GM19238 (cell line): ENCODE measurements around the gene PPP2R2C.

Experiments
- DNase-seq: peaks from one replicate; pipeline ENCODE4 v3.0.0; 2011; ENCODE audit warnings: low spot score; ENCODE audit not compliant: insufficient read length

The PPP2R2C gene

DNA sequence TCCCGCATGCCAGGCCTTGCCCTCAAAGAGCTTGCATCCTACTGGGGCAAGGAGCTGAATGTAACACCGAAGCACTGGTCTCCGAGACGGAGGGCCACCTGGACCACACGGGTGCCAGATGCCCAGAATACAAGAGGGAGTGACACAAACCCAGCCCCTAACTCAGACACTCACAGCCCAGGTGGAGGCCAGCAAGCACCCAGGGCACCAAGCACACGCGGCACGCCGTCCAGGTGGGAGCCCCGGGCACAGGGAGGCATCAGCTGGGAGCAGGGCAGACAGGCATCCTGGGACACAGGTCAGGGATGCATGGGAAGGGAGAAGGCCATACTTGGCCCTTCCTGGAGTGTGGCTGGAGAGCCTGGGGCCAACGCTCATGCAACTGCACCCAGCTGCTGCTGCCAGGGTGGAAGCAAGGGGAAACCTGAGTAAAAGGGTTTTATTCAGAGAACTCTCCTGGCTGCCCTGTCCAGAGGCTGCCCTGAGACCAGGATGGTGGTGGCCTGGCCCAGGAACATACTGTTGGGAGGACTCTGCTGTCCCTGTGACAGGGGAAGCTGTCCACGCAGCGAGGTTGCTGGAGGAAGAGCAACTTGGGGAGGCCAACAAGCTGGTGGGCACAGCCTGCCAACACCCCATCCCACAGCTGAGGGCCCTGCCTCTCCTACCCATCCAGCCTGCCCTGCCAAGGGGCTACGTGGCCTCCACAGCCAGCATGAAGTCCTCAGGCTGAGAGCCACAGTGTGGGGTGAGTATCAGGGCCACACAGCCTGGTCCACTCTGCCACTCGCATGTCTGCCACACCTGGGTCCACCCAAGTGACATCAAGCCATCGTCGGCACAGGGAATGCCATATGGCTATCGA, 22.2 kb upstream of the PPP2R2C start:
- DNase-seq = no peak

- DNase-seq = no peak
These were observed 21.4 kb upstream of the PPP2R2C start for GRCh38 chr4:6493658-6494304.

- DNase-seq = no peak
These were observed 20.6 kb upstream of the PPP2R2C start for GRCh38 chr4:6492861-6493657.

GRCh38 chr4:6492027-6492590, 19.7 kb upstream of the PPP2R2C start:
- DNase-seq = no peak

GRCh38 chr4:6491235-6491634, 18.8 kb upstream of the PPP2R2C start:
- no peak for DNase-seq

DNA sequence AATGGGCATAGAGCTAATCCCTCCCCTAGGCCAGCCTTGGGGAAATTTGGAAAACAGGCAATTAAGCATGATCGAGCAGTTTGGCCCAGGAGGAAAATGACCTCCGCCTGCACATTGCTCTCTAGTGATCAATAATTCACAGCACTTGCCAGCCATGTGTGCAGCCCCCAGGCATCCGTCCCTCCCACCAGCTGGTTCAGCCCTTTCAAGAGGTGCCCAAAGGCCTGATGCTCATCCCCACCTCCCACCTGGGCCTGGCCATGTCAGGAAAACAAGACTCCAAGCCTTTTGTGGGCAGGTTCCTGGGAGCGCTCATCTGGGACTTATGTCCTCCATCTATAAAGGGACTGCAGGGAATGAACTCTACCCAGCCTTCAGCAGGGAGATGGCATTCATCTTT, 17.5 kb upstream of the PPP2R2C start:
- DNase-seq = no peak

DNA sequence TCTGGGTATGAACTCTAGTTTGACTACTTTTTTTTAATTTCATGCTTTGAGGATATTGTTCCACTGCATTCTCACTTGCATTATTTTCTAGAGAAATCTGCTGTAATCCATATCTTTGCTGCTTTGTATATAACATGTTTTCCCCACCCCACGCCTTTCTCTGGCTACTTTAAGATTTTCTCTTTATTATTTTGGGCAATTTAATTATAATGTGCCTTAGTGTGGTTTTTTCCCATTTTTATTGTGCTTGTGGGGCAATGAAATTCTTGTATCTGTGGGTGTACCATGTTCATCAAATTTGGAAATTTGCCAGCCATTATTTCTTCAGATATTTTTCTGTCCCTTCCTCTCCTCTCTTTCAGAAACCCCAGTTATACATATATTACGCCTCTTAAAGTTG, 15.1 kb upstream of the PPP2R2C start:
- DNase-seq = no peak

DNA sequence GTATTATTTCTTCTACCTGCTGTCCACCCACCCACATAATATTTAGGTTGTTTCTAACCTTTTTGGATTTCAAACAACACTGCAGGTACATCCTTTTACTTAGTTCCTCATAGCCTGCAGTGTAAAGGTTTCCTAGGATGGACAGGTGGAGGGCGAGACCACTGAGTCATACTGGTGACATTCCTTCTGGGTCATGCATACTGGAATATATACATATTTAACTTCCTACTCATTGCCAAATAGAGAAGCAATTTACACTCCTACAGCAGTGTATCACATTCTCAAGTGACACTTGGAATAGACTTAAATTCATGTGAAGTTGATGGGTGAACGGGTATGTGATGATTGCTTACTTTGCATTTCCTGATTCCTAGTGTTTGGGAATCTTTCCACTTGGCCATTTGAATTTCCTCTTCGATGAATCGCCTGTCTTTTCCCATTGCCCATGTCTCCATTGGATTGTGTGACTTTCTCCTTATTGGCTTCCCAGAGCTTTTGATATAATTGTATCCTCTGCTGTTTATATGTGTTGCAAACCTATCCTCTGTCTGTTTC, 8.2 kb upstream of the PPP2R2C start:
- no peak for DNase-seq

DNA sequence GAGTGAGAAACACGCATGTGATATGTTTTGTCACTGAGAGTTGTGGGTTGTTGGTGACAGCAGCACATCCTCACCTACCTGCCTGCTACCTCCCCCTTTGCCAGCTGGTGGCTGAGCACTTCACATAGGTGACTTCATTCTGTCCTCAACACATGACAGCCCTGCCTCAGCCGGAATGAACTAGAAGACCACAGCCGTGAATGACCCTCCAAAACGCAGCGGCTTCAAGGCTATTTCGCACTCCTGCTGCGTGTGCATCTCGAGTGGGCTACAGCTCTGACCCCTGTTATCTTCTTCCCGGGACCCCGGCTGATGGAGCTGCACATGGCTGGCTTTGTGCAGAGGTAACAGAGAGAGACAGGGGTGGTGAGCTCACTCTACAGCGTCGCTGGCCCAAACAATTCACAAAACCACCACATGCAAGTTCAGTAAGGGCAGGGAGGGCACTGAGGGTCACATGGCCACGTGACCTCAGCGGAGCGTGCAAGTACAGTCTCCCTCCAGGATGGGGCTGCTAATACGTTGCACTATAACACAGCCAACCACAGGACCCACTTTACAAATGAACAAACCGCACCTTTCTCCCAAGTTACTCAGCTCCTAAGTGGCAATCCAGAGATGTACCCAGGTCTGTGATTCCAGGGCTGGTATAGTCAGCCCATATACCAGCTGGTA, 6.3 kb upstream of the PPP2R2C start:
- no peak for DNase-seq

DNA sequence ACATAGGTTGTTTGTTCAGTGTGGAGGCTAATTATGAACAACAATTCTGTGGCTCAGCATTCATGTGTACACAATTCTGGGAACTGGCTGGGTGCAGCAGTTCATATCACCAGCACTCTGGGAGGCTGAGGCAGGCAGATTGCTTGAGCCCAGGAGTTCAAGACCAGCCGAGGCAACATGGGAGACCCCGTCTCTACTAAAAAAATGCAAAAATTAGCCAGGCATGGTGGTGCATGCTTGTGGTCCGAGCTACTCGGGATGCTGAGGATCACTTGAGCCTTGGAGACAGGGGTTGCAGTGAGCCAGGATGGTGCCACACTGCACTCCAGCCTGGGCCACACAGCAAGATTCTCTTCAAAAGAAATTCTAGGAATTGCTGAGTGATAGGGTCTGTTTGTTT, 4.5 kb upstream of the PPP2R2C start:
- DNase-seq = no peak

GRCh38 chr4:6475492-6476020, 3.1 kb upstream of the PPP2R2C start:
- no peak for DNase-seq

DNA sequence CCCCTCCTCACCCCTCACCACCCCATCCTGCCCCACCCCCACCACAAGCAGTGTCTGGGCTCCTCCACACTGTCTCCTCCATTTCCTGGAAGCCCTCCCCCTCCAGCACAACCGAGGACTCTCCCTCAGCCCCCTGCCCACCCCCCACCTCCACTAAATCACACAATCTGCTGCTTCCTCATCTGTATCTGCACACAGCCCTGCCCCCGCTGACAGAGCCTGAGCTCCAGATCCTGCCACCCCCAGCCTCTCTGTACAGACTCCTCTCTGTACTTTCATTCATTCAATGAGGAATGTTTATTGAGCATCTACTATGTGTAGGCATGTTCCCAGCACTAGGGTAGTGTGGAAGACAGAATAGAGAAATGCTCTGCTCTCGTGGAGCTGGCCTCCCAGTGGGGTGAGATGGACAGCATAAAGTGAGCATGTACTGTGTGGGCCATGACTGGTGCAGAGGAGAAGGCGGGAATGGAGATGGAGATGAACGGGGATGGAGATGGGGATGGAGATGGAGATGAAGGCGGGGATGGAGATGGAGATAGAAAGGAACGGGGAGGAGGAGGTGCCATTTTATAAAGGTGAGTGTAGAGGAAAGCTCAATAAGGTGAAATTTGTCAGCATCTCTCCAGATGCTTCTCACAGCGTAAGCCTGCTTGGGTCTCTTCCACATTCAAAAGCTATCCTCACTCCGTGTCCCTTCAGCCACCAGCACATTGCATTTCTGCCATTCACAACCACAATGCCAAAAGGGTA, 2.5 kb upstream of the PPP2R2C start:
- DNase-seq = no peak

DNA sequence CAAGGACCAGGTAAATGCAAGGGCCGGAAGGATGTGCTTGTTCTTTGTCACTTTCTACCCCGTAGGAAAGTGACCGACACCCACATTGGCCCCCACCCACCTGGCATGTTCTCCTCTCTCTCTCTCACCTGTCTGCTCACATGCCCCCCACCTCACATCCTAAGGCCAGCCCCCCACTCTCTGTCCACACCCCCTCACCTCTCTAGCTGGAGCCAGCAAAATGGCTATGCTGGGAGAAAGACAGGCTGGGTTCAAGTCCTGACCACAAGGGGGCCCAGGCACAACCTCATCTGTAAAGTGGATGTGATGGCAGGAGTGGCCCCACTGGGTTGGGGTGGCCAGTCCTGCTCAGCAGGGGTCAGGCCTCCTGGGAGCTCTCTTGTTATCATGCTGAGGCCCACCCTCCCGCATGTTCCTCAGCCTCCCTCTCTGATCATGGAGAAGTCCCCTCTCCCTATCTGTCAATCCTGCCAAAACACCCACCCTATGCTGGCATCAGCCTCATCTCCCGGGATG, 1.7 kb upstream of the PPP2R2C start:
- DNase-seq = no peak

GRCh38 chr4:6473264-6474052, 1.0 kb upstream of the PPP2R2C start:
- no peak for DNase-seq

DNA sequence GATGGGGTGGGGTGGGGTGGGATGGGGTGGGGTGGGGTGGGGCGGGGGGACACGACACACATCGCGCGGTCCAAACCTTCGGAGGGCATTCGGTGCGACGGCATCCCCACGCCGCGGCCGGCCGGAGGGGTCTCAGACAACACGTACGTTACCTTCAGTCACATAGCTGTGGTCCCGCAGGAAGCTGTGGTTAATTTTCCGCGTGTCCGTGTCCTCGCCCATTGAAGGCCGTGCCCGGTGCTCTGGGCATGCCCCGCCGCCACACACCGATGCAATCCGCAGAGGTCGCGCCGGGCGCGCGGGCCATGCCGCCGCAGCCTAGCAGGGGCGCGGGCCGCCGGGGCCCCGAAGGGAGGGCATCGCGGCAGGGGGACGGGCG, 417 bp downstream of the PPP2R2C start:
- DNase-seq = no peak

GRCh38 chr4:6471307-6472007, 957 bp downstream of the PPP2R2C start:
- no peak for DNase-seq

- no peak for DNase-seq
These were observed 1.7 kb downstream of the PPP2R2C start for GRCh38 chr4:6470502-6471306.
